Measurements from ENCODE around the gene PIP5KL1.

- TF ChIP-seq POLR2A (IDR thresholded peaks at IDR 0.05) (no peak), CTCF (IDR thresholded peaks at IDR 0.05) (no peak)
These were observed 50.4 kb downstream of the PIP5KL1 start for GRCh38 chr9:127880143-127880542.

Data from prostate gland (tissue), 2 donors.